Measurements from ENCODE around the gene CCDC93. TPM values are rescaled to one million over a fixed set of nuclear protein-coding genes. Genes with fewer than 3 reads are reported as not detected.

CCDC93 gene
- total and polyA plus RNA-seq, 9 donors: 10.3 to 33.8 (median 25.4) TPM

DNA sequence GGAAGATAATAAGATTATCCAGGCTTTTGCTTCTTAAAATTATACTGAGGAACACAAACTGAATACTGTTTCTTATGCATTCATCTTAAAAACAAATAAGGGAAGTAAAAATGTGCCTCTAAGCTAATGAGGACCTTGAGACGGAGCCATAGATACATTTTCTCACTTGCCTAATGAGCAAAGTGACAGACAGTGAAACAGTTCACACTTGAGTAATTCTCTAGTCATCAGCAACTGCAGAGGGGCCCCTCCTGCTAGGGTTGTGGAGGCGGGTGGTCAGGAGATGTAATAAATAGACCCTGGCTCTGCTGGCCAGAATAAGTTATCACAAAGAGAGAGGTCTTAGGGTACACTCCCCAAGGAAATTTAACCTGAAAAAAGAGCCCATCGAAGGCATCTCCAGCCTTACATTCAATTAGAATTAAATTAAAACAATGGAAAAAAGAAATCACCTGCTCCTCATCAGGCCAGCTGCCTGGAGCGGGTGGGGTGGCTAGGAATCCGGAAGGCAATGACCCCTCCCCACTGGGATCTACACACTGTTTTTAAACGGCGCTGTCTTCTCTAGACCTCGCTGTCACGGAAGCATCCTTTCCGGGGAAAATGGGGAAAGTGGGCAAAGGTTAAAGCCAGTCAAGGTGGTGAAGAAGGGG, 41.8 kb upstream of the CCDC93 start:
- DNase-seq: no peak
- WGBS, 3 donors: 53 to 78% (median 64%) methylated on average over 9 to 10 of the region's 10 CpGs
- intact Hi-C loops (cut with DNase I): no loop called here
- Histone ChIP-seq H3K27me3 (no peaks in the 10 kb centered on the region), H3K27ac (no peak overlapping the region), H3K4me3 (no peak overlapping the region), H3K4me1 (ENCODE audit: insufficient read depth) (no peaks in the 10 kb centered on the region), H3K9me3 (no peaks in the 10 kb centered on the region), H3K36me3 (no peaks in the 10 kb centered on the region)
- TF ChIP-seq, protein P1, sequence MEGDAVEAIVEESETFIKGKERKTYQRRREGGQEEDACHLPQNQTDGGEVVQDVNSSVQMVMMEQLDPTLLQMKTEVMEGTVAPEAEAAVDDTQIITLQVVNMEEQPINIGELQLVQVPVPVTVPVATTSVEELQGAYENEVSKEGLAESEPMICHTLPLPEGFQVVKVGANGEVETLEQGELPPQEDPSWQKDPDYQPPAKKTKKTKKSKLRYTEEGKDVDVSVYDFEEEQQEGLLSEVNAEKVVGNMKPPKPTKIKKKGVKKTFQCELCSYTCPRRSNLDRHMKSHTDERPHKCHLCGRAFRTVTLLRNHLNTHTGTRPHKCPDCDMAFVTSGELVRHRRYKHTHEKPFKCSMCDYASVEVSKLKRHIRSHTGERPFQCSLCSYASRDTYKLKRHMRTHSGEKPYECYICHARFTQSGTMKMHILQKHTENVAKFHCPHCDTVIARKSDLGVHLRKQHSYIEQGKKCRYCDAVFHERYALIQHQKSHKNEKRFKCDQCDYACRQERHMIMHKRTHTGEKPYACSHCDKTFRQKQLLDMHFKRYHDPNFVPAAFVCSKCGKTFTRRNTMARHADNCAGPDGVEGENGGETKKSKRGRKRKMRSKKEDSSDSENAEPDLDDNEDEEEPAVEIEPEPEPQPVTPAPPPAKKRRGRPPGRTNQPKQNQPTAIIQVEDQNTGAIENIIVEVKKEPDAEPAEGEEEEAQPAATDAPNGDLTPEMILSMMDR (IDR thresholded peaks at IDR 0.05): no peak
- TF ChIP-seq POLR2A (IDR thresholded peaks at IDR 0.05): no peak
- no peak for TF ChIP-seq EP300 (IDR thresholded peaks at IDR 0.05)

DNA sequence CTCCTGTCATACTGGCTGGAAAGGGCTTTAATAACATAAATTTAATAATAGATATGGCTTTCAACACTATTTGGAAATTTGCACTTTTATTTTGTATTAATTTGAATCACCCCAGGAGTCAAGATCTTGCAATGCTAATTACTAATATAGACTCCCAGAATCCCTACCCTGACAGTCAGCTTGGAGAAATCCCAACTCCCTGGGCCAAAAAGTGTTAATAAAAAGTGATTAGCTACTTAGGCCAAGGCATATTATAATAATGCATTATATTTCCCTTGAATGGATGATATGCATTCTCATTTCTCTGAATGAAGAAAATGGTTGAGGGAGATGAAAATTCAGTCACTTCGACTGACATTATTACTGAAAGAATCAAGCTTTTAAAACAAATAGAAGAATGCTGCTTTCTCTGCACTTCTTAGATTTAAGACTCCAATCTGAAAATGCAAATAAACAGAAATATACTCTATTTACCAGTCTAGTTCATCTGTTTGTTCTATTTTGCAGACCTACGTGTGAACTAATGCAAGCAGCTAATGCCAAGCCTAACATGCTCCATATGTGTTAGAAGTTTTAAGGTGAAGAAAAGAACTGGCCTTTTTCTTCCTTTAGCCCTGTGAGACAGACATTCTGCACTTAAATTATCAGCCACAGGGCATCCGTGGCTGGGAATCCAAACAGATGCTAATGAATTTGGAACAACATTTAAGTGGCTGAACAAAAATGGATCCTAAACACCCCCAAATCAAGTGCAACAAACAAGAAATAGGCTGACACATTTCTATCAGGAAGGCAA, 40.5 kb upstream of the CCDC93 start:
- TF ChIP-seq, protein P1 (IDR thresholded peaks at IDR 0.05): no peak
- TF ChIP-seq POLR2A (IDR thresholded peaks at IDR 0.05) (no peak), EP300 (IDR thresholded peaks at IDR 0.05) (no peak)
- 30 to 55% (median 53%) methylated on average over 3 of the region's 3 CpGs for WGBS, 3 donors
- no peak overlapping the region for H3K27ac ChIP-seq
- intact Hi-C loops (cut with DNase I): no loop called here
- H3K36me3 ChIP-seq: no peaks in the 10 kb centered on the region
- H3K9me3 ChIP-seq: no peaks in the 10 kb centered on the region
- DNase-seq: no peak
- no peaks in the 10 kb centered on the region for H3K4me1 ChIP-seq (ENCODE audit: insufficient read depth)
- H3K27me3 ChIP-seq: no peaks in the 10 kb centered on the region
- no peak overlapping the region for H3K4me3 ChIP-seq

DNA sequence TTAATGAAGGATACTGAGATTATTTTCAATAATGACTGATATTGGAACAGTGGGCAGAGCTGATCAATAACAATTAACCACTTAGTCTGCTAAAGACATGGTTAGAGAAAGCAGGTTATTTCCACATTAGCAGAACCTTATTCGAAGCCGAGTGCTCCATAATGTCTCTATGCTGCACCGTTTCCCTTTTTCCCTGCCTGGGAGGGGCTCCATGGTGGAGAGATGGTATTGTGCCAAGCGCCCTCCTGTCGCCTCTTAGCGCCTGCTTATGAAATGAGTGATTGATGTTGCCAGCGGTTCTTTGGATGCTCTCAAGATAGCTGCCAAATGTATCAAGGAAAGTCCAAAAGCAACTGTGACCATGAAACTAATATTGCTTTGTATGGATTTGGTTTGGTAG, 39.8 kb upstream of the CCDC93 start:
- DNase-seq: no peak
- no peaks in the 10 kb centered on the region for H3K27me3 ChIP-seq
- TF ChIP-seq EP300 (IDR thresholded peaks at IDR 0.05) (no peak), POLR2A (IDR thresholded peaks at IDR 0.05) (no peak)
- TF ChIP-seq, protein P1 (IDR thresholded peaks at IDR 0.05): no peak
- WGBS, 3 donors: 78 to 87% (median 79%) methylated on average over 7 of the region's 7 CpGs
- intact Hi-C loops (cut with DNase I): no loop called here
- H3K36me3 ChIP-seq: no peaks in the 10 kb centered on the region
- H3K4me3 ChIP-seq: no peak overlapping the region
- no peaks in the 10 kb centered on the region for H3K9me3 ChIP-seq
- no peaks in the 10 kb centered on the region for H3K4me1 ChIP-seq (ENCODE audit: insufficient read depth)
- H3K27ac ChIP-seq: no peak overlapping the region

DNA sequence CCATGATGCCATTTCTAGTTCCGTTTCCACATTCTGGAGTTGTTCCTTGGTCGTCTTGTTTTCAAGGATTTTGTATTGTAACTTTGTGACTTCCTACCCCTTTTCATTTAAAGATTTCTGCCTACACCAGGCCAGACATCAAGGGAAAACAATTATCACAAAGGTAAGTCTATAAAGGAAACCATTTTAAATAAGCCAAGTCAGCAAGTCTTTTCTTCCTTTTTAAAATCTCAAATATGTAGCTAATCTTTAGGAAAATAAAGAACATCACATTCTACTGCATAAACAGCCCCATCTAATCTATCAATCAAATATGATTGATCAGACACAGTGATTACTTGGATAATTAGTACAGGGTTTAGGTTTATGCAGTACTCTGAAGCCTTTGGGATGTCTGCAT, 38.6 kb upstream of the CCDC93 start:
- DNase-seq: no peak
- Histone ChIP-seq H3K27ac (no peak overlapping the region), H3K4me3 (no peak overlapping the region), H3K9me3 (no peaks in the 10 kb centered on the region), H3K27me3 (no peaks in the 10 kb centered on the region), H3K4me1 (ENCODE audit: insufficient read depth) (no peaks in the 10 kb centered on the region), H3K36me3 (no peaks in the 10 kb centered on the region)
- intact Hi-C loops (cut with DNase I): no loop called here
- TF ChIP-seq POLR2A (IDR thresholded peaks at IDR 0.05) (no peak), EP300 (IDR thresholded peaks at IDR 0.05) (no peak)
- TF ChIP-seq, protein P1 (IDR thresholded peaks at IDR 0.05): no peak
- WGBS, 3 donors: 72 to 81% (median 72%) methylated on average over 2 of the region's 2 CpGs

Data from ovary (tissue), 9 donors.